Activated CD8-positive, alpha-beta memory T cell treated with anti-CD3 and anti-CD28 coated beads, Interleukin-2, amount 50 U/mL, for 1 hour (primary cell): ENCODE results near the gene MED13L.

Source experiments
- DNase-seq: peaks from one replicate; pipeline ENCODE4 v3.0.0-alpha.2; 2020; ENCODE audit errors: extremely low read depth

The MED13L gene

GRCh38 chr12:116090516-116090915, 187.0 kb downstream of the MED13L start:
- no peak for DNase-seq

DNA sequence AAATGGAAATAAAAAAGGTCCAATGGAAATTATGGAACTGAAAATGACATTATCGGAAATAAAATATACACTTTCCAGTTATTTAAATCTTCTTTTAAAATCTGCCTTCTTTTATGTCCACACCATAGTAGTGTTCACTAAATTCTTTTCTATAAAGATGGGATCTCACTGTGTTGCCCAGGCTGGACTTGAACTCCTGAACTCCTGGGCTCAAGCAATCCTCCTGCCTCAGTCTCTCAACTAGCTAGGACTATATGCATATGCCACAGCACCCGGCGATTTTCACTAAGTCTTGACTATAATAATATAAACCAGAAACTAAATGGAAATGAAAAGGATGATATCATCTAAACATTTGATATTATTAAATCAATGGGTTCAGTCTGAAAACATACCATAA, 188.4 kb downstream of the MED13L start:
- DNase-seq: no peak

DNA sequence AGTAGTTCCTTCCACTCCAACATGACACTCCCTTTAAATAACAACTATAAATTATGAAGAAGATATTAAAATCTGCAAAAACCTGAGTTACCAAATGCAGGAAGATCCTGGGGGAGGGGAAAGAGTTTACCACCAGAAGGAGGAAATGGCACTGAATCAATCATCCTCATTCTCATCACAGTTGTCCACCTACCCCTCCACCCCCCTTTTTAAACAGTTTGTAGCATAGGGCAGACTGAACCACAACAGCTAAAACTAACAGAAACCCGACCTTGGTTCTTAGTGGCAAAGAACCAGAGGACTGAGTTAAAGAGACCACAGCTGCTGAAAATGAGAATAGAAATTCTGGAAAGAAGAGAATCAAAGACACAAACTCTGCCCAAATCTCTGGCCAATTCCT, 189.5 kb downstream of the MED13L start:
- no peak for DNase-seq

DNA sequence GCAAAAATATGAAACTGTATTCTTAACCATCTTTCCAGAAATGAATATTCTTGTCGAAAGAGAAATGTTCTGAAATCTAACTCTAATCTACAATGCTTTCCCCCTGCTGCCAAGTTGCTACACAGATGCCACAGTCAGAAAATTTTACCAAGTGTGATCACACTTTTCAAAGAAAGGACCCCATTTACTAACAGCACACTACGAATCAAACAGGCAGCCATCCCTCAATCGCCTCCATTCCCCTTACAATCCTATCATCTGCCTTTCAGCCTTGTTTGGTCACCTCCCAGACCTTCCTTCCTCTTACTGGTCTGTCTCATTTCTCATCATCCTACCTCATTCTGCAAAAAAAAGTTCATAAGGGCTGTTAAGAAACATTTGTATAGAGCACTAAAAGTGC, 190.1 kb downstream of the MED13L start:
- no peak for DNase-seq

GRCh38 chr12:116080415-116080814, 197.1 kb downstream of the MED13L start:
- DNase-seq: no peak

- DNase-seq: no peak
Measured at GRCh38 chr12:116078396-116078795, 199.1 kb downstream of the MED13L start.

- DNase-seq: no peak
Measured at GRCh38 chr12:116077431-116077830, 200.1 kb downstream of the MED13L start.

DNA sequence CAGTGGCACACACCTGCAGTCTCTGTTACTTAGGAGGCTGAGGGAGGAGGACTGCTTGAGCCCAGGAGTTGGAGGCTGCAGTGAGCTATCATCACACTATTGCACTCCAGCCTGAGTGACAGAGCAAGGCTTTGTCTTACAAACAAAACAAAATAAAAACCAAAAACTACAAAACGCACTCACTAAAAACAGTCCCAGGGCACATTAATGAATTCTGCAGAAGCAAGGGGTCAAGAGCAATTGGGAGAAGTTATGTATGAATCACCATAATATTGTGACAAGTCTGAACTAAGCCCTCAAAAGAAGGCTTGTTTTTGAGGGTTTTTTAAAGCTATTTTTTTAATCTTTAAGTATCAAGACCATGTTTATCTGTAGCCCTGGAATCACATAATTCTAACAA, 201.1 kb downstream of the MED13L start:
- no peak for DNase-seq

DNA sequence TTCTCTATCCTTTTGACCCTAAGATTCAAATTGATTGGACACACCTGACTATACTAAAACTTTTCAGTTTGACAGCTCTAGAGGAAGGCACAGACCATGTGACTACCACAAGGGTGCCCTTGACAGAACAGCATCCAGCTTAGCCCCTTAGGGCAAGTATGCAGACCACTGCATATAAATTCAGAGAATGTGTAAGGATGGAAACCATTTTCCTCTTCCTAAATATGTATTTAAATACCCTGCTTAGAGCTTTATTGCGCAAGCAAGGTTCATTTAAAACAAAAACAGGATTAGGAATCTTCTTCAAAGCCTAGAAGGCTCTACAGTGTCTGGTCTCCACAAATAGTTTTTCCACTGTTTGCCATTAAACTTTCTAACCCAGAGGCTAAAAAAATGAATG, 202.8 kb downstream of the MED13L start:
- no peak for DNase-seq

DNA sequence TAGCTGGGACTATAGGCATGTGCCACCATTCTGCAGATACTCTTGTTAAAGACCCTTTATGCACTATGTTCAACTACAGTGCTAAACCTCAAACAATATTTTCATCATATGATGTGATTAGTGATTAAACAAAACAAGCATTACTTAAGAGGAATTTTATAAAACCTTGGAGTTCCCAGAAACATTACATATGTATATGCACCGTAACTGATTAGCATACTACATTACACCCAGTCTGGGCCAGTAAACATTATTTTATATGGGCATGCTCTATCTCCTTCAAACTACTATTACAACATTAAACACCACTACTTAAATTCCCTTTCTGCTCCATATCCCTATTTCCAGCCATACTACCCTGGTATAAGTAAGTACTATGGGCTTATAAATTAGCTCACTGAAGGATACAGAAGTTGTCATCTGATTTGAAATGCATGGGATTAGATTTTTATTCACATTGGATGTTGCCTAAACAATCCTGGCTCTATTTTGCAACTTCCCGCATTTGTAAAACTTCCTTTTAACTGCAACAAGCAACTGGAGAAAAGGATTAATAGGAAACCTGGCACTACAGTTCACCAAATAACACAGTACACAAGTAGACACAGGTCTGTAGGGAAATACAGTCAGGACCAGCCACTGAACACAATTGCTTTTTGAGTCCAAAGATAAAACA, 205.8 kb downstream of the MED13L start:
- no peak for DNase-seq

- DNase-seq: no peak
Measured at GRCh38 chr12:116070444-116070843, 207.0 kb downstream of the MED13L start.

- DNase-seq: no peak
Measured at GRCh38 chr12:116069943-116070342, 207.6 kb downstream of the MED13L start.

DNA sequence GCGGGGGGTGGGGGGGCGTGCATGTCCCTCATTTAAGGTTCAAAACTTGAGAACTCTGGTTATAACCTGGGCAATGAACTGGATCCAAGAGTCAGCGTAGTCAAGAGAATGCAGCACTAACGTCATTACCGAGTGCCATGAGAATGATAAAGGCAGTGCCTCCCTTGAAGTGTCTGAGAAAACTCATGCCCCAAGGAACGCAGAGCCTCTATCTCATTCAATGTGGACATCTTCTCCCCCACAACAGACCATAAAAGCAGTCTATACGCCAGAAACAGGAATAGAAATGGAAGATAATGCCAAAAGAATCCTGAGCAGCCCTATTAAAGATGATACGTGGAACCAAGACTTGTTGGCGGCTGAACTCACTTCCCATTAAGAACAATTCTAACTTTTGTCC, 208.6 kb downstream of the MED13L start:
- no peak for DNase-seq

GRCh38 chr12:116068371-116068770, 209.1 kb downstream of the MED13L start:
- DNase-seq: no peak

DNA sequence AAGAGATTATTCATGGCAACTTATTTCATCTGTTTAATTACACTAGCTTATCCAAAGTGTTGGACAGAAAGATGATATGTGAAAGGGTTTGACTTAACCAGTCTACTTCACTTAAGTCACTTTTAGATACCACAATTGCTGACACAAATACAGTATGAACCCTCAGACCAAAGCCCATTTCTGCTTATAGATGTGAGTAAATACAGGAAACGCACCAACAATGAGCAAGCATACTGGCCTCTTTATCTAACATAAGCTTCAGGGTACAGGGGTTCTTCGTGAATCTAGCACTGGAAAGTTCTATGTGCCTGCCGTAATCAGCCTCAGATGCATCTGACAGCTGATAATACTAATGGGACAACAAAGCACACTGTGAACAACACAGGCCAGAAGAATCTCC, 209.6 kb downstream of the MED13L start:
- DNase-seq: no peak

- DNase-seq: peak; percentile 10
Measured at GRCh38 chr12:116066381-116067230, 210.9 kb downstream of the MED13L start.

DNA sequence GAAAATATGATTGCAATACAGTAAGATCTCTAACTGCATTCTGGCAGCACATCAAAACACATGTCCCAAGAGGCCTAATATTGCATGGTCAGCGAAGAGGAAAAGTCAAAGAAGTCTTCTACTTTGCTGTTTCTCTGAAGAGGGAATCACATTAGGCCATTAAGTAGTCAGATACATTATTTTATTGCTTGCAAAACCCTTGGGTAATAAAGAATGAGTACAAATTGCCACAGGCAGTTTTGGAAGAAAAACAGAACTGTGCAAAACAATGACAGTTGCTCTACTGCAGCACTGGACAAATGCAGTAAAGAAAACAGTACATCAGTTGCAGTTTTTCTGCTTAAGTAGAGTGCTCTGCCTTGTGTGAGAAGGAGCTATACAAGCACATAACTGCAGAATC, 211.9 kb downstream of the MED13L start:
- DNase-seq: no peak

- DNase-seq: no peak
Measured at GRCh38 chr12:116064493-116064892, 213.0 kb downstream of the MED13L start.

DNA sequence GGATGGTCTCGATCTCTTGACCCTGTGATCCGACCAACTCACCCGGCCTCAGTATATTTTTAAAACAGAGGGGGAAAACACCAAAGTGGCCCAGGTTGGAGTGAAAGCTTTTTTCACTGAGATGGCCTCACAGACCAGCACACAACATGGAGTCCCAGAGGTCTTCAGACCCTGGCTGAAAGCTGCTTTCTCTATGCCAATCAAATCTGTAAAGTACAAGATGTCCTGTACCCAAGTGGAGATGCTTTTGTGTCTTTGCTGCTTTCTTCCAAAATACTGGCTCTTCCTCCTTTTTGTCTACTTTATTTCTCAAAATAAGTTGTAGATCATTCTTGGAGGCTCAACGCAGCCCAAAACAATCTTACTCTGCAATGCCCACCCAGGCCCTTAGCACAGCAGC, 214.8 kb downstream of the MED13L start:
- no peak for DNase-seq

GRCh38 chr12:116060764-116061163, 216.7 kb downstream of the MED13L start:
- no peak for DNase-seq

- DNase-seq: no peak
Measured at GRCh38 chr12:116059904-116060303, 217.6 kb downstream of the MED13L start.

DNA sequence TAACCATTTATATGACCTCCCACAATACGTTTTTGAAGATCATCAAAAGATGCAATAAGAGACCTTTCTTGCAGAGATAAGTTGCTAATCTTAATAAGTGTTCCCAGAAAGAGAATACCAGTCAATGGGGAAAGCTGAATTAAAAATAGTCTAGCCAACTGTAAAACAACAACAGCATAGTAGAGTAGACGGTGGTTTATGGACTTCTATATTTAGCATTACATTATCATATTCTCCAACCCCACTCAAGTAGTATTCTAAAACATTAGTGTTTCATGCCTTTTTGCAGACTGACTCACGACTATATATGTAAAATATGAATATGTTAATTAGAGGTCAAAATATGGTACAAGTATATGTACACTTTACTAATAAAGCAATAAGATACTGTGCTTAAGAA, 218.9 kb downstream of the MED13L start:
- DNase-seq: no peak

- no peak for DNase-seq
Measured at GRCh38 chr12:116057356-116057755, 220.1 kb downstream of the MED13L start.
